HFFc6 (cell line): ENCODE results near the gene ARHGAP19. TPM values are rescaled to one million over a fixed set of nuclear protein-coding genes. Genes with fewer than 3 reads are reported as not detected.
A peak's percentile ranks its signal among the peaks of the same experiment; 100 is the strongest.

Source experiments
- DNase-seq: peaks from one replicate; pipeline ENCODE4 v3.0.0-alpha.2; 2018
- H3K27ac Mint-ChIP-seq: 2 replicates; pipeline ENCODE4 v1.8.0; 2020; ENCODE audit warnings: mild to moderate bottlenecking, mixed read lengths
- H3K27me3 Mint-ChIP-seq: 2 replicates; pipeline ENCODE4 v1.8.0; 2021; ENCODE audit warnings: mild to moderate bottlenecking, moderate library complexity, mixed read lengths; ENCODE audit not compliant: insufficient read depth
- H3K36me3 Mint-ChIP-seq: 2 replicates; pipeline ENCODE4 v1.8.0; 2021; ENCODE audit warnings: low read depth, mixed read lengths
- H3K4me1 Mint-ChIP-seq: 2 replicates; pipeline ENCODE4 v1.8.0; 2020; ENCODE audit warnings: low read depth, mixed read lengths
- H3K4me3 Mint-ChIP-seq: 2 replicates; pipeline ENCODE4 v1.8.0; 2020; ENCODE audit warnings: mild to moderate bottlenecking, moderate library complexity, mixed read lengths
- H3K9me3 Mint-ChIP-seq: 2 replicates; pipeline ENCODE4 v1.8.0; 2020; ENCODE audit warnings: mild to moderate bottlenecking, mixed read lengths
- CTCF ChIP-seq: fragments of 200-600 bp; sonication (generic); IDR thresholded peaks from 2 replicates; pipeline ENCODE4 v1.5.0; 2021; ENCODE audit warnings: antibody characterized with exemption, mild to moderate bottlenecking
- long read RNA-seq: library from polyadenylated mRNA; unstranded; transcript quantifications from one replicate; pipeline ENCODE4 v2.0.0, GENCODE V29; 2019
- total RNA-seq, 6 experiments: library from RNA; stranded (reverse); fragmentation: NEBNext Ultra II Directional; extraction: Animal tissue kit (Norgen Biotek cat#: 25700); gene quantifications; 2 replicates in 1 of 6; 3 replicates in 5 of 6; pipeline ENCODE4 v1.2.3, GENCODE V29; 2021

The ARHGAP19 gene
- 10 to 100 TPM in 3 of 6 experiments, 1 to 10 TPM in 3; 5.2 to 12.3 (median 10.2) TPM for total RNA-seq
- long read RNA-seq, full-length matches to known transcripts, result 2 of 3 reads
- long read RNA-seq, partial matches to known transcripts, result 1 of 3 reads
- long read RNA-seq, other reads (novel, unspliced or antisense), result 0 of 3 reads

- Mint-ChIP-seq H3K36me3 (peaks cover 5% of the 10 kb centered on the region; the same call in 1 of the 2 replicates), H3K27me3 (peaks cover 5% of the 10 kb centered on the region; the same call in 1 of the 2 replicates), H3K9me3 (no peaks in the 10 kb centered on the region), H3K4me1 (peaks cover 17% of the 10 kb centered on the region), H3K27ac (peak within 1 kb of the TSS; percentile 98), H3K4me3 (peak within 1 kb of the TSS; percentile 98)
- DNase-seq, result peak; percentile 99
- peak; percentile 46 for TF ChIP-seq CTCF
Observed at GRCh38 chr10:97292097-97292861, at the start of gene ARHGAP19. Gene ARHGAP19 (minus strand): TSS chr10:97292637. CDS start chr10:97292627, 10 bp downstream.

GRCh38 chr10:97341416-97341815 is 49.0 kb upstream of the ARHGAP19 start:
- Mint-ChIP-seq H3K4me3 (no peak overlapping the region), H3K27me3 (peaks cover 16% of the 10 kb centered on the region), H3K36me3 (no peaks in the 10 kb centered on the region), H3K27ac (no peak overlapping the region), H3K9me3 (no peaks in the 10 kb centered on the region), H3K4me1 (peaks cover 9% of the 10 kb centered on the region; the same call in 1 of the 2 replicates)
- no peak for TF ChIP-seq CTCF
- DNase-seq, result no peak

- Mint-ChIP-seq H3K36me3 (no peaks in the 10 kb centered on the region), H3K27ac (no peak overlapping the region), H3K4me1 (peaks cover 19% of the 10 kb centered on the region), H3K27me3 (peaks cover 21% of the 10 kb centered on the region), H3K9me3 (no peaks in the 10 kb centered on the region), H3K4me3 (no peak overlapping the region; the same call in 1 of the 2 replicates)
- DNase-seq, result no peak
- TF ChIP-seq CTCF, result no peak
Observed at GRCh38 chr10:97338041-97338440, 45.6 kb upstream of the ARHGAP19 start.

GRCh38 chr10:97336942-97337831 is 44.8 kb upstream of the ARHGAP19 start:
- peaks cover 28% of the 10 kb centered on the region for H3K4me1 Mint-ChIP-seq
- H3K36me3 Mint-ChIP-seq, result no peaks in the 10 kb centered on the region
- H3K27ac Mint-ChIP-seq, result no peak overlapping the region
- TF ChIP-seq CTCF, result no peak
- H3K9me3 Mint-ChIP-seq, result no peaks in the 10 kb centered on the region
- DNase-seq, result no peak
- H3K4me3 Mint-ChIP-seq, result peak overlapping the region; percentile 46; the same call in 1 of the 2 replicates
- peaks cover 18% of the 10 kb centered on the region for H3K27me3 Mint-ChIP-seq

- Mint-ChIP-seq H3K4me1 (peaks cover 35% of the 10 kb centered on the region), H3K36me3 (no peaks in the 10 kb centered on the region), H3K4me3 (no peak overlapping the region), H3K9me3 (no peaks in the 10 kb centered on the region), H3K27me3 (peaks cover 18% of the 10 kb centered on the region), H3K27ac (no peak overlapping the region)
- TF ChIP-seq CTCF, result no peak
- no peak for DNase-seq
Observed at GRCh38 chr10:97336446-97336845, 44.0 kb upstream of the ARHGAP19 start.
